SK-N-SH treated with all-trans-retinoic acid at 6 μM for 48 hours (cell line): Measurements from ENCODE around the gene LBHD2.

Experiments
- ARNTL ChIP-seq: fragments of 450-650 bp; formaldehyde crosslinking; IDR thresholded peaks from 2 replicates; pipeline ENCODE4 v1.5.0; 2020; ENCODE audit warnings: low read depth, mild to moderate bottlenecking, moderate library complexity, borderline replicate concordance
- CSDC2 ChIP-seq: fragments of 250-450 bp; sonication (Bioruptor Pico); IDR thresholded peaks from 2 replicates; pipeline ENCODE4 v1.5.0; 2020; ENCODE audit warnings: mild to moderate bottlenecking, moderate library complexity
- OSR1 ChIP-seq: fragments of 250-450 bp; sonication (Bioruptor Pico); IDR thresholded peaks from 2 replicates; pipeline ENCODE4 v1.8.0; 2022; ENCODE audit warnings: moderate library complexity, mild to moderate bottlenecking, inconsistent platforms
- PATZ1 ChIP-seq: fragments of 250-450 bp; sonication (Bioruptor Pico); IDR thresholded peaks from 2 replicates; pipeline ENCODE4 v1.8.0; 2020; ENCODE audit warnings: mild to moderate bottlenecking, moderate library complexity, borderline replicate concordance
- RARB ChIP-seq: fragments of 250-450 bp; sonication (Bioruptor Pico); IDR thresholded peaks from 2 replicates; pipeline ENCODE4 v1.8.0; 2021; ENCODE audit warnings: mild to moderate bottlenecking, moderate library complexity
- ZFP3 ChIP-seq: fragments of 250-450 bp; sonication (Bioruptor Pico); IDR thresholded peaks from 2 replicates; pipeline ENCODE4 v1.5.0; 2020; ENCODE audit warnings: mild to moderate bottlenecking, moderate library complexity
- ZNF8 ChIP-seq: fragments of 450-650 bp; formaldehyde crosslinking; IDR thresholded peaks from 2 replicates; pipeline ENCODE4 v1.5.0; 2020; ENCODE audit warnings: mild to moderate bottlenecking, moderate library complexity

- TF ChIP-seq PATZ1 (CRISPR knock-in tag) (no peak), ZFP3 (no peak), ZNF8 (CRISPR knock-in tag) (no peak), CSDC2 (CRISPR knock-in tag) (no peak), ARNTL (CRISPR knock-in tag) (no peak), RARB (CRISPR knock-in tag) (no peak), OSR1 (CRISPR knock-in tag) (no peak)
Measured at GRCh38 chr14:103094406-103095209, 10.6 kb downstream of the LBHD2 start, which contains the start of gene EXOC3L4.
